Fibroblast of pulmonary artery (primary cell): ENCODE measurements around the gene SLC9A9.

Source experiments
- DNase-seq: peaks from one replicate; pipeline ENCODE4 v3.0.0-alpha.2; 2010; ENCODE audit warnings: low read depth
- H3K4me3 ChIP-seq: replicated peaks from 2 replicates; pipeline ENCODE4 v1.5.1; 2011; ENCODE audit warnings: low read depth, mild to moderate bottlenecking, control low read depth, low read length, moderate library complexity
- TF ChIP-seq, protein P1 (sequence below): IDR thresholded peaks from 2 replicates; pipeline ENCODE4 v1.5.1; 2011; ENCODE audit warnings: mild to moderate bottlenecking, control low read depth, low read length, inconsistent platforms; ENCODE audit errors: missing control alignments

The SLC9A9 gene

DNA sequence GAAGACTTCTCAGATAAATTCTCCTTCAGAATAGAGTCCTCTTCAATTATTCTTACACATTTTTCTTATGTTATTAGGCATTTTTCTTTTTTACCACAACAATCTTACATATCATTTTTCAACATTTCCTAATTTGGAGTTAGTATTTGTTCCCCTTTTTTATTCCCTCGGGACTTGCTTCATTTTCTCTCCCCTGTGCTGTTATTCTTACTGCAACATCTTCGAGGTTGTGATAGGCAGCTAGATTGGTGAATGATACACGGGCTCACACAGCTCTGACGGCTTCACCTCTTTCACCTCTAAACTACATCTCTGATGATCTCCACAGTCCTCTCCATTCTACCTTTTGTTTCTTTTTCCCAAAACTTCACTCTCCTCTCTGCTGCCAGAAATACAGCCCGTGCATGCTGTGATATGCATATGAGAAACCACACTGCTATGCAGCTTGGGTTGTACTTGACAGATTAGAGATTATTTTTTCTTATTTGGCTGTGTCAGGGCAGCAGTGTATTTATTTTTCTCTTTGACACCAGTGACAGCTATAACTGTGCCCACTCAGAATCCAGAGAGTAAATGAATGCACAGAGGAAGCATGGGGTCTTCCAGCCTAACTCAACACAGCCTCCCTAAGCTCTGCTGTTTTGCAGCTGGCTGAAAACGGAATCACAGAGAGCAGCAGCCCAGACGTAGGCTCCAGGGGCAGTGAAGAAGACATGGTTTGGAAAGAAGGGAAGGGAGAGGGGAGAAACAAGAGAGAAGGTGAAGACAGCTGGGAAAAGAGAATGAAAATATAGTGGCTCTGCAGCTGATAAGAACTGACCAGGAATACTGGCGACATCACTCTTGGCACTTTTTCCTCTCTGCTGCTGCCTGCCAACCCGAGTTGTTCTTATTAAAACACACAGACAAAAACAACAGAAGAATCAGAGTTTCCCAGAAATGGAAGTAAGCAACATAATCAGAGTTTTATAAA is 61.8 kb downstream of the SLC9A9 start:
- DNase-seq, result peak; percentile 58
- peak overlapping the region; percentile 18 for H3K4me3 ChIP-seq
- TF ChIP-seq, protein P1, sequence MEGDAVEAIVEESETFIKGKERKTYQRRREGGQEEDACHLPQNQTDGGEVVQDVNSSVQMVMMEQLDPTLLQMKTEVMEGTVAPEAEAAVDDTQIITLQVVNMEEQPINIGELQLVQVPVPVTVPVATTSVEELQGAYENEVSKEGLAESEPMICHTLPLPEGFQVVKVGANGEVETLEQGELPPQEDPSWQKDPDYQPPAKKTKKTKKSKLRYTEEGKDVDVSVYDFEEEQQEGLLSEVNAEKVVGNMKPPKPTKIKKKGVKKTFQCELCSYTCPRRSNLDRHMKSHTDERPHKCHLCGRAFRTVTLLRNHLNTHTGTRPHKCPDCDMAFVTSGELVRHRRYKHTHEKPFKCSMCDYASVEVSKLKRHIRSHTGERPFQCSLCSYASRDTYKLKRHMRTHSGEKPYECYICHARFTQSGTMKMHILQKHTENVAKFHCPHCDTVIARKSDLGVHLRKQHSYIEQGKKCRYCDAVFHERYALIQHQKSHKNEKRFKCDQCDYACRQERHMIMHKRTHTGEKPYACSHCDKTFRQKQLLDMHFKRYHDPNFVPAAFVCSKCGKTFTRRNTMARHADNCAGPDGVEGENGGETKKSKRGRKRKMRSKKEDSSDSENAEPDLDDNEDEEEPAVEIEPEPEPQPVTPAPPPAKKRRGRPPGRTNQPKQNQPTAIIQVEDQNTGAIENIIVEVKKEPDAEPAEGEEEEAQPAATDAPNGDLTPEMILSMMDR, result no peak

DNA sequence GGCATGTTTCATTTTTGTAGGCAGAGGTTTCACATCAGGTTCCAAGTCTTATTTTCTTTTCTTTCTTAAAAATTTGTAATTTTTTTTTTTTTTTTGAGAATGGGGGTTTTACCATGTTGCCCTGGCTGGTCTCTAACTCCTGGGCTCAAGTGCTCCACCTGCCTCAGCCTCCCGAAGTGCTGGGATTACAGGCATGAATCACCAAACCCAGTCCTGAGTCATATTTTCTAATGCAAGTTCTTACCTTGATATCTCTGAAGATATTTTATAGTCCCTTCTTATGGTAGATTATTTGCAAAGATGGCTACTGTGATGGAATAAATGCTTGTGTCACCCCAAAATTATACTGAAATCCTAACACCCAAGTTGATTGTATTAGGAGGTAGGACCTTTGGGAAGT is 63.8 kb downstream of the SLC9A9 start:
- TF ChIP-seq, protein P1, result no peak
- H3K4me3 ChIP-seq, result no peak overlapping the region
- DNase-seq, result no peak

DNA sequence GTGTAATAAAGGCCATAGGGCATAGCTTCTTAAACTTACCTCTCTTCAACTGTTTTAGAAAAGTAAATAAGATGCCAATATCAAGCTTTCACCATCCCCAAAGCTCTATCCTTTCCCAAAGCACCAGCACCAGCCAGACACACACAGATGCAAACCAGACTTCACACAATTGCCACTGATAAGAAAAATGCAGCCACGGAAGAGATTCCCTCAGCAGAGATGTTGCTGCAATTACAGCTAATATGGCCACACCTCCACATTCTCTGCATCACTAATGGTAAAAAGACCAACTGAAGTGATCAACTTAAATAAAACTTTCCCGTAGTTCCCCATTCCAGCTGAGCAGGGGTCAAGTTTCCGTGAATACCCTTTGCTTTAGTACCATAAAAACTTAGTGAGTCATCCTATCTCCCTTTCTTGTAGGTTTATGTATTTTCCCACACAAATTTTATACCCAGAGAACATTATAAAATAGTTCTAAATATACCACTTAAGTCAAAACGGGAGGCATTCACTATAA is 64.4 kb downstream of the SLC9A9 start:
- TF ChIP-seq, protein P1, result no peak
- H3K4me3 ChIP-seq, result no peak overlapping the region
- DNase-seq, result peak; percentile 11

DNA sequence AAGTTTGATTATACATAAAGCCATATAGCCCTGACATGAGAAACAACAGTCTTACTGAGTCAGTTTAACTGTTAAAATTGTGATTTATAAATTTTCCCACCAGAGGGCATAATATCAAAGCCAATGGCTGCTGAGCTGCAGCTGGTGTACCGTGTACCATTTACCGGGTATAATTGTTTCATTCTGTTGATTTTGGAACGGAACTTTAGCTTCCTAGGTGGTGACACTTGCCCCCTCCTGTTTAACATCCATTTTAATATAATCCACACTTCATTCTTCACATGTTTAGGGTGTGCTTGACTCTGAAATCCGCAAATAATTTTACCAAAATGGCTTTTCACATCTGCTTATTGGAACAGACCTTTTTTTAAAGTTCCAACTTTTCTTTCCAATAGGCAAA is 72.8 kb downstream of the SLC9A9 start:
- DNase-seq, result peak; percentile 53
- H3K4me3 ChIP-seq, result no peak overlapping the region
- TF ChIP-seq, protein P1, result peak; percentile 60

DNA sequence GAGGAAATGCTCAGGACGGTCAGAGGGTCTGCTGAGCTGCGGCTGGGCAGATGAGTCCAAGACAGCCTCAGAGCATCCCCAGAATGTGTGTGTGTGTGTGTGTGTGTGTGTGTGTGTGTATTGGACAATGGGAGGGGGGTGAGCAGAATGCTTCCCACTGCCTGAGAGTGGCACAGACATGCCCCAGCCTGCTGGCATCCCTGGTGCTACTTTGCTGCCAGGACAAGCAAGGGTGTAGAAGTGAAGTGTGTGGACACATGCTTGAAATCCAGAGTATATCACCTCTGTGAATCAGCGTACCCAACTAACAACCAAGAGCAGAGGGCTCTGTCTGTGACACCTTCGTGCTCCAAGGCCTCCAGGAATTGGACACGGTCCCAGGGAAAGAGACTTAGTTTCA is 76.3 kb downstream of the SLC9A9 start:
- DNase-seq, result no peak

DNA sequence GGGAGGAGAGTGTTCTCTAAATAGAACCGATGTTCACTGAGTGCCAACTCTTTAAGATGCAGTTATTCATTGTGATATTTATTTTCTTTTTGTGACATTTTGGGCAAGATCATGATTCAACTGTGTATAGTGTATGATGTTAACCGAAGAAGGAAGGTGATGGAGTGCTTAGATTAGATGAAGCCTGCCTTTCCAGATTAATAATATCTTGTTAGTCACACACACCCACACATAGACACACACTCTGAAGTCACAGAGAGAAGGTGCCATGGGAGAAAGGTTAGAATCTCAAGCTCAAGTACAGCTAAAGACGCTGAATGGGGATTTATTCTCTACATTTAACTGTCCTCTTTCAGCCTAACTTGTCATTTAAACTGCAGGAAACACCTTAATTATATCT is 77.0 kb downstream of the SLC9A9 start:
- no peak overlapping the region for H3K4me3 ChIP-seq
- DNase-seq, result no peak
- TF ChIP-seq, protein P1, result no peak

More for the DNA sequence above, 76.3 kb downstream of the SLC9A9 start:
- TF ChIP-seq, protein P1, result no peak
- no peak overlapping the region for H3K4me3 ChIP-seq
